KMS-11 (cell line): ENCODE results near the gene MATR3.

Source experiments
- H2AFZ ChIP-seq: fragments of 200-600 bp; sonication (generic); 2 replicates; pipeline ENCODE4 v1.6.1; 2016; ENCODE audit warnings: antibody characterized with exemption, mixed run types, low read depth
- H3K27ac ChIP-seq: fragments of 200-600 bp; sonication (generic); 2 replicates; pipeline ENCODE4 v1.6.1; 2016; ENCODE audit warnings: mild to moderate bottlenecking, mixed run types
- H3K27me3 ChIP-seq: fragments of 200-600 bp; sonication (generic); 2 replicates; pipeline ENCODE4 v1.6.1; 2017; ENCODE audit warnings: mild to moderate bottlenecking, low read depth, mixed run types, moderate library complexity; ENCODE audit not compliant: insufficient read depth
- H3K36me3 ChIP-seq: fragments of 200-600 bp; sonication (generic); 2 replicates; pipeline ENCODE4 v1.6.1; 2017; ENCODE audit warnings: mild to moderate bottlenecking, mixed run types; ENCODE audit not compliant: insufficient read depth
- H3K4me1 ChIP-seq: fragments of 200-600 bp; sonication (generic); 2 replicates; pipeline ENCODE4 v1.6.1; 2016; ENCODE audit warnings: mild to moderate bottlenecking, low read depth, mixed run types; ENCODE audit not compliant: poor library complexity, severe bottlenecking
- H3K4me2 ChIP-seq: fragments of 200-600 bp; sonication (generic); 2 replicates; pipeline ENCODE4 v1.7.0; 2016; ENCODE audit warnings: mild to moderate bottlenecking, mixed run types
- H3K4me3 ChIP-seq: fragments of 200-600 bp; sonication (generic); IDR thresholded peaks from 2 replicates; pipeline ENCODE4 v1.6.1; 2017; ENCODE audit warnings: low read depth, low read length, mixed read lengths; ENCODE audit not compliant: insufficient read depth
- H3K79me2 ChIP-seq: fragments of 200-600 bp; sonication (generic); 2 replicates; pipeline ENCODE4 v1.6.1; 2016; ENCODE audit warnings: low read depth, mixed run types; ENCODE audit not compliant: insufficient read depth
- H3K9ac ChIP-seq: fragments of 200-600 bp; sonication (generic); 2 replicates; pipeline ENCODE4 v1.6.1; 2016; ENCODE audit warnings: mild to moderate bottlenecking, mixed run types
- H4K20me1 ChIP-seq: fragments of 200-600 bp; sonication (generic); 2 replicates; pipeline ENCODE4 v1.6.1; 2016; ENCODE audit warnings: mild to moderate bottlenecking, mixed run types; ENCODE audit not compliant: insufficient read depth
- TF ChIP-seq, protein P1 (sequence below): fragments of 200-600 bp; sonication (generic); conservative IDR thresholded peaks from 2 replicates; pipeline ENCODE4 v1.6.1; 2017; ENCODE audit warnings: low read depth, mild to moderate bottlenecking, antibody characterized with exemption, low read length, moderate library complexity, mixed read lengths

Gene MATR3

DNA sequence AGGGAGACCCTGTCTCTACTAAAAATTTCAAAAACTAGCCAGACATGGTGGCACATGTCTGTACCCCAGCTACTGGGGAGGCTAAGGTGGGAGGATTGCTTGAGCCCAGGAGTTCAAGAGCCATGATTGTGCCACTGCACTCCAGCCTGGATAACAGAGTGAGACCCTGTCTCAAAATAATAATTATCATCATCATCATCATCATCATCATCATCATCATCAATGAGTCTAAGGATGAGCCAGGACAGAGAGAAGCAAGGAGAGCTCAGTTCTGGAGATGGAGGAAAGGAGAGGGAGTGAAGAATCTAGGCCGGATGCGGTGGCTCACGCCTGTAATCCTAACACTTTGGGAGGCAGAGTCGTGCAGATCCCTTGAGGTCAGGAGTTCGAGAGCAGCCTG, 36.7 kb upstream of the MATR3 start:
- no peak overlapping the region for H3K4me3 ChIP-seq
- H3K4me1 ChIP-seq, result no peaks in the 10 kb centered on the region
- no peaks in the 10 kb centered on the region for H3K36me3 ChIP-seq
- H3K27me3 ChIP-seq, result no peaks in the 10 kb centered on the region
- H2AFZ ChIP-seq, result no peak overlapping the region
- no peak overlapping the region for H3K9ac ChIP-seq
- H3K79me2 ChIP-seq, result no peaks in the 10 kb centered on the region
- H3K27ac ChIP-seq, result no peak overlapping the region
- H3K4me2 ChIP-seq, result no peak overlapping the region
- H4K20me1 ChIP-seq, result no peaks in the 10 kb centered on the region
- TF ChIP-seq, protein P1, sequence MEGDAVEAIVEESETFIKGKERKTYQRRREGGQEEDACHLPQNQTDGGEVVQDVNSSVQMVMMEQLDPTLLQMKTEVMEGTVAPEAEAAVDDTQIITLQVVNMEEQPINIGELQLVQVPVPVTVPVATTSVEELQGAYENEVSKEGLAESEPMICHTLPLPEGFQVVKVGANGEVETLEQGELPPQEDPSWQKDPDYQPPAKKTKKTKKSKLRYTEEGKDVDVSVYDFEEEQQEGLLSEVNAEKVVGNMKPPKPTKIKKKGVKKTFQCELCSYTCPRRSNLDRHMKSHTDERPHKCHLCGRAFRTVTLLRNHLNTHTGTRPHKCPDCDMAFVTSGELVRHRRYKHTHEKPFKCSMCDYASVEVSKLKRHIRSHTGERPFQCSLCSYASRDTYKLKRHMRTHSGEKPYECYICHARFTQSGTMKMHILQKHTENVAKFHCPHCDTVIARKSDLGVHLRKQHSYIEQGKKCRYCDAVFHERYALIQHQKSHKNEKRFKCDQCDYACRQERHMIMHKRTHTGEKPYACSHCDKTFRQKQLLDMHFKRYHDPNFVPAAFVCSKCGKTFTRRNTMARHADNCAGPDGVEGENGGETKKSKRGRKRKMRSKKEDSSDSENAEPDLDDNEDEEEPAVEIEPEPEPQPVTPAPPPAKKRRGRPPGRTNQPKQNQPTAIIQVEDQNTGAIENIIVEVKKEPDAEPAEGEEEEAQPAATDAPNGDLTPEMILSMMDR, result no peak

DNA sequence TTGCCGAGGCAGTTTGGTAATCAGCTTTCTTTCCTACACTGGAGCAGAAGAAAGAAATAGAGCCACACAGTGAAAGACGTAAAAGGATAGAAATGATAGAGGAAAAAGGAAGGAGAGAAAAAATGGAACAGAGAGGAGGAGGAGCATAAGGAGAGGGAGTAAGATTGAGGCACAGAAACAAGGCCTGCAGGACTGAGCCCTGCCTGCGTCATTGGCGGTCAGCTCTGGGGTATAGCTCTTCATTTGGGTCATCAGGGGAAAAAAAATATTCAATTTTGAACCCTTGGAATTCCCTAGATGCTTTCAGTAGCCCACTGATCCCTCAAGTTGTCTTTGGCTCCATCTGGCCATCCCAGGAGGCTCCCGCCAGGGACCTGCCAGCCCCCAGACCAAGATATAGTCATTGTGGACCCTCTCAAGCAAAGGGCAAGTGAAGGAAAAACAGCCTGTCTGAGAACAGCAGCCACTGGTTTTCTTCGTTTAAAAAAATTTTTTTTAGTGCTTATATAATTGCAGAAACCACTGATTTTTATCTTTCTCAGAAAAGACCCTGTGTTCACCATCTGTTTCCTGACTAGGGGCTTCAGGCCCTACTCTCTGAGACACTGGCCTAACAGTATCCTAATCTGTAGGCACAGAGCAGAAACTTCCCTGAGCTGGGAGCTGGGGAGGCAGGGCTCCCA, 31.3 kb upstream of the MATR3 start:
- H2AFZ ChIP-seq, result peak overlapping the region; percentile 48
- H3K4me1 ChIP-seq, result peaks cover 15% of the 10 kb centered on the region
- no peak overlapping the region for H3K27ac ChIP-seq
- no peaks in the 10 kb centered on the region for H3K79me2 ChIP-seq
- TF ChIP-seq, protein P1, result no peak
- no peaks in the 10 kb centered on the region for H4K20me1 ChIP-seq
- H3K27me3 ChIP-seq, result no peaks in the 10 kb centered on the region
- H3K4me2 ChIP-seq, result no peak overlapping the region; the same call in 1 of the 2 replicates
- H3K9ac ChIP-seq, result no peak overlapping the region
- H3K36me3 ChIP-seq, result no peaks in the 10 kb centered on the region
- H3K4me3 ChIP-seq, result no peak overlapping the region

DNA sequence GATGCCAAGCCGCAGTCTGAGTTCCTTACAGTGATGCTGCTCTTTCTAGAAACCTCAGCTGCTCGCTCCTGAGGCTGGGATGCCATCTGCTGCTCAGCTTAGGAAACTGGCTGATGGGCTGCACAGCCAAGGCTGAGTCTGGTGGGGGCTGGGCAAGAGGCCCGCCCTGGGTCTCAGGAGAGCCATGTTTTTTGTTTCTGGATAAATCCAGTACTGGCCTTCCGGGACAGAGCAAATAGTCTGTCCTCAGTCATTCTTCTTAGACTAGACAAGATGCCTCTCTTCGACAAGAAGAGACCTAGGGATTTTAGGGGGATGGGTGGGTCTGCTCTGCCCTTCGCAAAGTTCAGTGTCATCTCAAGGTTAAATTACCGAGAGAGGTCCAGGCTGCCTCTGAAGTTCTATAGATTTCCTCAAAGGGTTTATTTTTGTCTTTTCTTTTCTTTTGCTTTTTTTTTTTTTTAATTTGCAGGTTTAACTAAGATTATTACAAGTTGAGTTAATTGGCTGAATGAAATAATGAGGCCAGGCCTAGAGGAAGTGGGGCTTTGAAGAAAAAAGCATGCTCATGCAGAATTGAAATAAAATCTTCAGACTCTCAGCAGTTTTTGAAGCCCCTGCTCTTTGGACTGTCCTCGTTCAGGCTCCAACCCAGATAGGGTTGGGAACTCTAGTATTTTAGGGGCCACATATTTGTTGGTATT, 30.6 kb upstream of the MATR3 start:
- Histone ChIP-seq H3K79me2 (no peaks in the 10 kb centered on the region), H3K4me3 (no peak overlapping the region), H3K36me3 (no peaks in the 10 kb centered on the region), H3K9ac (no peak overlapping the region; the same call in 1 of the 2 replicates), H3K4me1 (peaks cover 21% of the 10 kb centered on the region), H4K20me1 (no peaks in the 10 kb centered on the region), H3K4me2 (peak overlapping the region; percentile 7; the same call in 1 of the 2 replicates), H3K27ac (no peak overlapping the region), H3K27me3 (no peaks in the 10 kb centered on the region), H2AFZ (peak overlapping the region; percentile 48)
- TF ChIP-seq, protein P1, result peak; percentile 73

DNA sequence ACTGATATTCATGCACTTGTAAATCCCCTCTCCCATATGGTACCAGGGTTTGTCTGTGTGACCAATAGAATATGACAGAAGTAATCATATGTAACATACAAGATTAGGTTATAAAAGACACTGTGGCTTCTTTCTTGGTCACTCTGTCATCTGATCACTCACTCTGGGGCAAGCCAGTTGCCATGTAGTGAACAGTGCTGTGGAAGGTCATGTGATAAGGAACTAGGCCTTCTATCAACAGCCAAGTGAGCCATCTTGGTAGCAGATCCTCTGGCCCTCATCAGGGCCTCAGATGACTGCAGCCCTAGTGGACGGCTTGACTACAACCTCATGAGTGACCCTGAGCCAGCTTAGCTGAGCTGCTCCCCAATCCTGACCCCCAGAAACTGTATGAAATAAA, 30.0 kb upstream of the MATR3 start:
- Histone ChIP-seq H3K79me2 (no peaks in the 10 kb centered on the region), H4K20me1 (no peaks in the 10 kb centered on the region), H3K27me3 (no peaks in the 10 kb centered on the region), H3K36me3 (no peaks in the 10 kb centered on the region), H3K4me3 (no peak overlapping the region), H3K4me1 (peaks cover 27% of the 10 kb centered on the region), H2AFZ (peak overlapping the region; percentile 48; the same call in 1 of the 2 replicates), H3K27ac (no peak overlapping the region), H3K4me2 (no peak overlapping the region), H3K9ac (no peak overlapping the region)
- TF ChIP-seq, protein P1, result no peak
